ENCODE results near the gene DEUP1.
"Not testable (repeated sequence)": the region's sequence is repeated elsewhere in the genome, so short reads cannot be mapped to it uniquely, and the experiment has no call there.

DEUP1 gene

GRCh38 chr11:93368022-93368421, 37.5 kb downstream of the DEUP1 start:
- DNase-seq, result no peak

GRCh38 chr11:93370260-93370659, 39.7 kb downstream of the DEUP1 start:
- no peak for DNase-seq

GRCh38 chr11:93389737-93390136, 59.2 kb downstream of the DEUP1 start:
- DNase-seq, result no peak

- no peak for DNase-seq
Measured at GRCh38 chr11:93392867-93393266, 62.3 kb downstream of the DEUP1 start.

- DNase-seq, result no peak
Measured at GRCh38 chr11:93393386-93393785, 62.8 kb downstream of the DEUP1 start.

- DNase-seq, result no peak
Measured at GRCh38 chr11:93394488-93394887, 63.9 kb downstream of the DEUP1 start.

- no peak for DNase-seq
Measured at GRCh38 chr11:93396316-93396715, 65.8 kb downstream of the DEUP1 start.

- DNase-seq, result no peak
Measured at GRCh38 chr11:93403930-93404329, 73.4 kb downstream of the DEUP1 start.

- no peak for DNase-seq
Measured at GRCh38 chr11:93407777-93408401, 77.3 kb downstream of the DEUP1 start.

GRCh38 chr11:93410441-93410840, 79.9 kb downstream of the DEUP1 start:
- DNase-seq, result no peak

- no peak for DNase-seq
Measured at GRCh38 chr11:93411705-93412104, 81.2 kb downstream of the DEUP1 start.

GRCh38 chr11:93432247-93432646, 101.7 kb downstream of the DEUP1 start:
- no peak for DNase-seq

- DNase-seq, result not testable (repeated sequence)
Measured at GRCh38 chr11:93443232-93443631, 112.7 kb downstream of the DEUP1 start.

- DNase-seq, result no peak
Measured at GRCh38 chr11:93444617-93445073, 114.1 kb downstream of the DEUP1 start.

GRCh38 chr11:93458286-93458685, 127.7 kb downstream of the DEUP1 start:
- DNase-seq, result no peak

- DNase-seq, result not testable (repeated sequence)
Measured at GRCh38 chr11:93463666-93464065, 133.1 kb downstream of the DEUP1 start.

- no peak for DNase-seq
Measured at GRCh38 chr11:93464927-93465540, 134.5 kb downstream of the DEUP1 start.

GRCh38 chr11:93467054-93467453, 136.5 kb downstream of the DEUP1 start:
- no peak for DNase-seq

GRCh38 chr11:93468290-93468689, 137.7 kb downstream of the DEUP1 start:
- DNase-seq, result no peak

GRCh38 chr11:93474123-93474522, 143.6 kb downstream of the DEUP1 start:
- no peak for DNase-seq

- no peak for DNase-seq
Measured at GRCh38 chr11:93476796-93477195, 146.3 kb downstream of the DEUP1 start.

- DNase-seq, result no peak
Measured at GRCh38 chr11:93477684-93478234, 147.2 kb downstream of the DEUP1 start.

GRCh38 chr11:93478841-93479240, 148.3 kb downstream of the DEUP1 start:
- DNase-seq, result no peak

- DNase-seq, result no peak
Measured at GRCh38 chr11:93480256-93480655, 149.7 kb downstream of the DEUP1 start.

- DNase-seq, result no peak
Measured at GRCh38 chr11:93480756-93481155, 150.2 kb downstream of the DEUP1 start.

Data from activated CD4-positive, CD25-positive, alpha-beta regulatory T cell (primary cell).